GM03348 (cell line): Measurements from ENCODE around the gene DMAC2.
"Not testable (repeated sequence)": the region's sequence is repeated elsewhere in the genome, so short reads cannot be mapped to it uniquely, and the experiment has no call there.

ENCODE experiments used
- DNase-seq: peaks from one replicate; pipeline ENCODE4 v3.0.0; 2012; ENCODE audit warnings: low spot score

The DMAC2 gene

GRCh38 chr19:41422456-41422855 is 17.3 kb downstream of the DMAC2 start:
- DNase-seq: no peak

GRCh38 chr19:41421973-41422372 is 17.7 kb downstream of the DMAC2 start:
- no peak for DNase-seq

- DNase-seq: no peak
These were observed 18.4 kb downstream of the DMAC2 start for GRCh38 chr19:41421314-41421713.

GRCh38 chr19:41420101-41420880 is 19.4 kb downstream of the DMAC2 start:
- no peak for DNase-seq

- DNase-seq: no peak
These were observed 23.5 kb downstream of the DMAC2 start for GRCh38 chr19:41416194-41416674.

- DNase-seq: no peak
These were observed 24.5 kb downstream of the DMAC2 start for GRCh38 chr19:41415154-41415571.

- DNase-seq: no peak
These were observed 25.3 kb downstream of the DMAC2 start for GRCh38 chr19:41414461-41414860.

GRCh38 chr19:41413947-41414346 is 25.8 kb downstream of the DMAC2 start:
- DNase-seq: no peak

GRCh38 chr19:41412953-41413352 is 26.8 kb downstream of the DMAC2 start:
- DNase-seq: no peak

- no peak for DNase-seq
These were observed 27.8 kb downstream of the DMAC2 start for GRCh38 chr19:41411968-41412265.

- no peak for DNase-seq
These were observed 28.4 kb downstream of the DMAC2 start for GRCh38 chr19:41411100-41411967.

GRCh38 chr19:41410336-41411054 is 29.2 kb downstream of the DMAC2 start:
- DNase-seq: no peak

GRCh38 chr19:41409288-41409687 is 30.4 kb downstream of the DMAC2 start:
- DNase-seq: no peak

- not testable (repeated sequence) for DNase-seq
These were observed 30.9 kb downstream of the DMAC2 start for GRCh38 chr19:41408846-41409245.

GRCh38 chr19:41408256-41408655 is 31.5 kb downstream of the DMAC2 start:
- no peak for DNase-seq

GRCh38 chr19:41407271-41407670 is 32.4 kb downstream of the DMAC2 start:
- DNase-seq: no peak

- DNase-seq: no peak
These were observed 33.9 kb downstream of the DMAC2 start for GRCh38 chr19:41405776-41406175.

GRCh38 chr19:41403181-41403970 is 36.3 kb downstream of the DMAC2 start:
- DNase-seq: no peak

- no peak for DNase-seq
These were observed 37.7 kb downstream of the DMAC2 start for GRCh38 chr19:41402010-41402409.

GRCh38 chr19:41401483-41401882 is 38.2 kb downstream of the DMAC2 start:
- DNase-seq: no peak

GRCh38 chr19:41399525-41399924 is 40.2 kb downstream of the DMAC2 start:
- DNase-seq: no peak

- no peak for DNase-seq
These were observed 40.6 kb downstream of the DMAC2 start for GRCh38 chr19:41399091-41399490.
